Epithelial cell of esophagus (primary cell): ENCODE results near the gene RNF186.
"Not testable (repeated sequence)": the region's sequence is repeated elsewhere in the genome, so short reads cannot be mapped to it uniquely, and the experiment has no call there.

ENCODE experiments used
- DNase-seq: peaks from one replicate; pipeline ENCODE4 v3.0.0; 2010; ENCODE audit warnings: low read depth
- H3K4me3 ChIP-seq: 2 replicates; pipeline ENCODE4 v1.5.1; 2011; ENCODE audit warnings: mild to moderate bottlenecking, low read length, control low read depth
- TF ChIP-seq, protein P1 (sequence below): IDR thresholded peaks from 2 replicates; pipeline ENCODE4 v1.5.1; 2011; ENCODE audit warnings: low read depth, mild to moderate bottlenecking, low read length, control low read depth, inconsistent platforms; ENCODE audit not compliant: insufficient read depth; ENCODE audit errors: missing control alignments

RNF186 gene

DNA sequence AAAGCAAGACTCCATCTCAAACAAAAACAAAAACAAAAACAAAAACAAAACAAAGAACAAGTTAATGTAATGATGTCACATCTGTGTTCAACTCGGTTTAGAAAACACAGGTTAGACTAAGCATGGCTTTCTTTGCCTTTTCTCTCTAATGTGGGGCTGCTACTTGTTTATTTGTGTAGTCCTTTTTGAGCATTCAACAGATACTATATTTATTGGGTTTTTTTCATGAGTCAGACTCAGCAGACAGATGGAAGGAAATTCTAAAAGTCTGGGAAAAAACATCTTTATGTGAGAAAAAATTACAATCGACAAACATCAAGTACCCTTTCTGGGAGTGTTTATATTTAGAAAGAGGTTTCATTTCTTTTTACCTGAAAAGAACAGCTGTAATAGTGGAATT, 44.8 kb upstream of the RNF186 start:
- DNase-seq, result no peak
- TF ChIP-seq, protein P1, sequence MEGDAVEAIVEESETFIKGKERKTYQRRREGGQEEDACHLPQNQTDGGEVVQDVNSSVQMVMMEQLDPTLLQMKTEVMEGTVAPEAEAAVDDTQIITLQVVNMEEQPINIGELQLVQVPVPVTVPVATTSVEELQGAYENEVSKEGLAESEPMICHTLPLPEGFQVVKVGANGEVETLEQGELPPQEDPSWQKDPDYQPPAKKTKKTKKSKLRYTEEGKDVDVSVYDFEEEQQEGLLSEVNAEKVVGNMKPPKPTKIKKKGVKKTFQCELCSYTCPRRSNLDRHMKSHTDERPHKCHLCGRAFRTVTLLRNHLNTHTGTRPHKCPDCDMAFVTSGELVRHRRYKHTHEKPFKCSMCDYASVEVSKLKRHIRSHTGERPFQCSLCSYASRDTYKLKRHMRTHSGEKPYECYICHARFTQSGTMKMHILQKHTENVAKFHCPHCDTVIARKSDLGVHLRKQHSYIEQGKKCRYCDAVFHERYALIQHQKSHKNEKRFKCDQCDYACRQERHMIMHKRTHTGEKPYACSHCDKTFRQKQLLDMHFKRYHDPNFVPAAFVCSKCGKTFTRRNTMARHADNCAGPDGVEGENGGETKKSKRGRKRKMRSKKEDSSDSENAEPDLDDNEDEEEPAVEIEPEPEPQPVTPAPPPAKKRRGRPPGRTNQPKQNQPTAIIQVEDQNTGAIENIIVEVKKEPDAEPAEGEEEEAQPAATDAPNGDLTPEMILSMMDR, result no peak
- no peak overlapping the region for H3K4me3 ChIP-seq

DNA sequence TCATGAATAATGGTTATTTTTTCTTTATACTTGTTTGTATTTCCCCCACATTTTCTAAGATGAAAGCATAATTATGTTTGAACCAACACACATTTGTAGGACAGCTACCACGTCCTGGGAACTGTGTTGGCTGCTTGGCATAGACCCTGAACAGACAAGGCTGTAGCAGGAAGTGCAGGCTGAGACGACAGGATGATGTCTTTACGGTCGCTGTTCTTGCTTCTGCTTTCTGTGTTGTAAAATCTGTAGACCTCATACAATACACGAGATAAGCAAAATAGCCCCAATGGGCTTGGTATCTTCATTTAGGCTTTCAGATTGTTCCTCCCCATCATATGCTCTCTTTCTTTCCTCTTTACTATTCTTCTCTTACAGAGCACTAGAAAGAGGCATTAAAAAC, 43.8 kb upstream of the RNF186 start:
- TF ChIP-seq, protein P1, result no peak
- no peak for DNase-seq
- H3K4me3 ChIP-seq, result no peak overlapping the region

DNA sequence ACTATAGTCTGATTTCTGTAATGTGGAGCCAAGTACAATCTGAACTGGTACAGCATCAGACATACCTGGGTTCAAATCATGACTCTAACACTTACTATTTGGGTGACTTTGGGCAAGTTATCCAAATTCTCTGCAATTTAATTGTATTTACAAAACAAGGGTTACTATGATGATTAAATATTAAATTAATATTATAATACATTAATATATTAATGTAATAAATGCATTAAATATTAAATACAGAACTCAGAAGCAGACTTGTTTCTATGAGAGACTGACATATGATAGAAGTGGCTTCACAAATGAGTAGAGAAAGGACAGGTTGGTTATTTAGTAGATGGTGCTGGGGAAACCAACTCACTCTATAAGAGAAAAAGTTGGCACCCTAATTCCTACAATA, 39.8 kb upstream of the RNF186 start:
- DNase-seq, result no peak
- H3K4me3 ChIP-seq, result no peak overlapping the region
- TF ChIP-seq, protein P1, result no peak

DNA sequence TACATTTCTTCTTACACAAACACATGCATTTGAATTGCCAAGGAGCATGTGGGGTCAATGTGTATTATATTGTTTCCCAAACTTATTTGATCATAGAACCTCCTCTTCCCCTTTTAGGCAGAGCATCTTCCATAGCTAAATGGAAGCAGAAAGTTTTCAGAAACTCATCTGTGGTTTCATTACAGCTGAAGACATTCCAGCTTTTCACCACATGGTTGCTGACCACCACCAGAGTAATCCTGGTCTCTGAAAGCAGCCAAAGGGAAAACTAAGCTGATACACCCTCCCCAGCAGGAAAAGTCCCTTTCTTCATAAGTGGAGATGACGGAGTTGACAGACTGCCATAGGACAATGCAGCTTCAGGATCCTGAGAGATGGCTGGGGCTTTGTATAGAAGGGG, 37.0 kb upstream of the RNF186 start:
- DNase-seq, result no peak

DNA sequence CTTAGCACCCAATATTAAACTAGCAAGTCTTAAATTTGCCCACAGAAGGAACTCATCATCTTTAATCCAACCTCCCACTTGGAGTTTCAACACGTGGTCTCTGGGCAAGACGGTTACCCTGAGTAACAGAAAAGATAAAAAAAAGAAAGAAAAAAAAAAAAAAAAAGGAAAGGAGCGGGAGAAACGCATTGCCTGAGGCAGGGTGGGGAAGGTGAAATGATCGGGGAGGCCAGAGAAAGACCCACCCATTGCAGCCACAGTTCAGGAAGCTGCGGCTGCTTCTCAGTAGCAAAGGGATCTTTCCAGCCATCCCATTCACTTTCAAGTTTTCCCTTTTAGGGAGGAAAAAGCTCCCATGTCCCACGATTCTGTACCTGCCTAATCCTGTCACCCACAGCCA, 35.1 kb upstream of the RNF186 start:
- TF ChIP-seq, protein P1, result no peak
- H3K4me3 ChIP-seq, result no peak overlapping the region
- DNase-seq, result no peak

More for the DNA sequence above, 37.0 kb upstream of the RNF186 start:
- no peak overlapping the region for H3K4me3 ChIP-seq
- TF ChIP-seq, protein P1, result no peak

DNA sequence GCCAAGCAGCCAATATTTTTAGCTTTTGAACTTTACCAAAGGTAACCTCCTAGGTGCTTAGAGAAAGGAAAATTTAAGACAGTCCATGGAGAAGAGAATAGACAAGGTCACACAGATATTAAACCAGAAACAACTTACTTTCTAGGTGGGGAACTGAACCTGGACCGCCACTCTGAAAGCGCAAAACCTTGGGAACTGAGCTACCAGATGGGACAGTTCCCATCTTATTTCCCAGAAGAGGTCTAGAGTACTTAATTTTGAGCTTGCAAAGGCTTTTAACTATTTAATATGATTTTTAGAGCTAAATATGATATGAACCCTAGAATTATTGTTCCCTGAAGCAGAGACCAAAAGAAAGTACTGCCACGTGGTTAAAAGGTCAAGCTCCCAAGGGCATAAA, 34.2 kb upstream of the RNF186 start:
- DNase-seq, H3K4me3 ChIP-seq: not testable (repeated sequence)

DNA sequence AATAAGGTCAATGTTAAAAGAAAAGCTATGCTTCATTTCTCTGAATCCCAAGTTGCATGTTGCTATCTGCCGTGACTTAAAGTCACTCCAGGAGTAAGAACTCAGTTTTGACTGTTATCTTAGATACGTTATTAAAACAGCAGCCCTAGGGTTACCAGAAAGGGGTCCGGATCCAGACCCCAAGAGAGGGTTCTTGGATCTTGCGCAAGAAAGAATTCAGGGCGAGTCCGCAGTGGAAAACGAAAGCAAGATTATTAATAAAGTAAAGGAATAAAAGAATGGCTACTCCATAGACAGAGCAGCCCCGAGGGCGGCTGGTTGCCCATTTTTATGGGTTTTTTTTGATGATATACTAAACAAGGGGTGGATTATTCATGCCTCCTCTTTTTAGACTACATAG, 32.3 kb upstream of the RNF186 start:
- H3K4me3 ChIP-seq, result not testable (repeated sequence)

DNA sequence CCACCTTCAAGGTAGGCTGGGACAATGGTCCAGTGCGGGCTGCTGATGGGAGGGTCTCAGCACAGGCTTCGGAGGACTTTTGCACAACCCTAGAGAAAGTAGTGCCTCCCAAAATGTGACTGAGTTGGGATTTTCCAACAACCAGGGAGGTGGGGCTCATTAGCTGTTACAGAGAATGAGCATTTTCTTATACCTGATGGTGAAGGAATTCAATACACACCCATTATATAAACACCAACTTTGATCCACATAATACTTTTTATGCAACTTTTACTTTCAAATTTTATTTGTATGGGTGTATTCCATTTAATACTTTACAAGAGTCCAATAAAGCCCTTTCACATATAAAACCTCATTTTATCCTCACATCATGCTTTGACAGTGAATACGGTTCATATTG, 31.3 kb upstream of the RNF186 start:
- TF ChIP-seq, protein P1, result no peak
- no peak for DNase-seq
- no peak overlapping the region for H3K4me3 ChIP-seq

More for the DNA sequence above, 32.3 kb upstream of the RNF186 start:
- not testable (repeated sequence) for DNase-seq
